DMS79 treated with DMSO at 0.1 percent for 48 hours (cell line): ENCODE results near the gene IFNGR1.

Source experiments
- DNase-seq: peaks from one replicate; lab custom pipeline; 2025; lab: John Stamatoyannopoulos, UW

The IFNGR1 gene

DNA sequence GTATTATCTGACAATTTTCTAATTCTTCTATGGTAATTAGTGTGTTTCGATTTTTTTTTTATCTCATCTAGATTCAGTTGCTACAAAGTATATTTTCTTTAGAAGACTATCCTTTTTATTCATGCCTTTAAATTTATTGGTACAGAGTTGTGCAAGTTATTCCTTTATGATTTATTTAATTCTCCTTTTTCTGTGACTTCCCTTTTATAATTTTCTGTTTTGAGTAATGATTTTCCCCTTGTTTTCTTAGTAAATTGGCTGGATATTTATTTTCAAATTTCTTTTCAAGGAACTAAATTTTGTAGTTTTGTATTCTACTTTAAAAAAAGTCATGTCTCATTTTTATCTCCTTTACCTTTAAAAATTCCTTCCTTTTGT, 43.3 kb downstream of the IFNGR1 start:
- no peak for DNase-seq

DNA sequence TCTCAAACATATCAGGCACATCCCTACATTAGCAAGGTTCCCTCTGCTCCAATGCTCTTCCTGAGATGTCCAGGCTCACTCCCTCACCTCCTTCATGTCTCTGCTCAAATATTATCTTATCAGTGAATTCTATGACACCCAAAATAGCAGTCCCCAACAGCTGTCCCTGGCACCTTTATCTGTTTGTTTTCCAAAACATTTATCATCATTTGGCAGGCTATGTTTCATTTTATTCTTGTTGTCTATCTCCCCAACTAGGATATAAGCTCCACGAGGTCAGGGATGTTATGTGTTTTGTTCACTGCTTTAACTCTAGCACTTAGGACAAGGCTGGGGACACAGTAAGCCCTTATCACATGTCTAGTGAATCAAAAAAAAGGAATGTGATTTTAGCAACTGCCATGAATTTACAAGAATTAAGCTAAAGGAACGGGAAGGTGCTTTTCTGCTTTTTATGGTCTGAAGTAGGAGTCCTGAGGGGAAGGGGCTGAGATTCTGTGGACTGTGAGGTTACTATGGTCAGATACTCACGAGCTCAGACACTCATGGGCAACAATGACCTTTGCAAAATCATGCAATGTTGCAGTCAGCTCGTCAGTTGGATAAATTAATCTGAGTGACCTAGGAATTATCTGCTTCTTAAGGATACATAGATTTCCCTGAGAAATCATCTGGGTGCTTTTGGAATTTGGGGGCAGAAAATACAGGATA, 43.9 kb downstream of the IFNGR1 start:
- no peak for DNase-seq

DNA sequence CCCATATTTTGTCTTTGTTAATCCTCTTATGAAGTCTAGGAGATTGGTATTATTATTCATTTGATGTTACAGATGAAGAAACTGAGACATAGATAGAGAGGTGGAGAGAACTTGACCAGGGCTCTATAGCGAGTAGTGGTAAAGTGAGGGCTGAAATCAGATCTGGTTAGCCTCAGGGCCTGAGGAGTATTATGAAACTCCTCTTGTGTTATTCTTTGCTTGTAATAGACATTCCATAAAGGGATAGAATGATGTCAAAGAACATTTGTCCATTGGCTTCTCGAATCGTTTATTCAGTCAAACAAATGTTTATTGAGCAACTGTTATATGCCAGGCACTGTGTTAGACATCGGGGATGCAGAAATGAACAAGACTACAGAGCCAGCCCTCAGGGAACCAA, 45.7 kb downstream of the IFNGR1 start, which contains the start of gene IL22RA2:
Gene IL22RA2 (minus strand): TSS at position 144 of the 400 bp plus-strand sequence. CDS start 11,895 bp downstream, outside the sequence.
- no peak for DNase-seq

DNA sequence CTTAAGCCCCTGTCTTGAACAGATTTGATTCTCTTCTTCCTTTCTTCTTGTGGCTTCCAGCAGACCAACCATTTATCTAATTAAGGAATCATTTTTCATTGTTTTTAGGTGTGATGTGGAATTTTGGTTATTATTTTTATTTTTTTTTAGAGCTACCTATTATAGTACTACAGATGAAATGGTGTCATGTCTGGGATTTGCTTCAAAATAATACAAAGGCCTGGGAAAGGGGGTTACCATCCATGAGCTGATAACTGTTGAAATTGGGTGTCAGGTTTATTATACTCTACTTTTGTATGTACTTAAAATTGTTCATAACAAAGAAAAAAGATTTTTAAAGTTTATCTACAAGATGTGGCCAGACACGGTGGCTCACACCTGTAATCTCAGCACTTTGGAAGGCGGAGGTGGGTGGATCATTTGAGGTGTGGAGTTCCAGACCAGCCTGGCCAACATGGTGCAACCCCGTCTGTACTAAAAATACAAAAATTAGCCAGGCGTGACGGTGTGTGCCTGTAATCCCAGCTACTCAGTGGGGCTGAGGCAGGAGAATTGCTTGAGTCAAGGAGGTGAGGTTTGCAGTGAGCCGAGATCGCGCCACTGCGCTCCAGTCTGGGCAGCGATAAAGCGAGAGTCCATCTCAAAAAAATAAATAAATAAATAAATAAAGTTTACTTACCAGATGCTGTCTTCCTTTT, 46.3 kb downstream of the IFNGR1 start:
- DNase-seq = no peak

DNA sequence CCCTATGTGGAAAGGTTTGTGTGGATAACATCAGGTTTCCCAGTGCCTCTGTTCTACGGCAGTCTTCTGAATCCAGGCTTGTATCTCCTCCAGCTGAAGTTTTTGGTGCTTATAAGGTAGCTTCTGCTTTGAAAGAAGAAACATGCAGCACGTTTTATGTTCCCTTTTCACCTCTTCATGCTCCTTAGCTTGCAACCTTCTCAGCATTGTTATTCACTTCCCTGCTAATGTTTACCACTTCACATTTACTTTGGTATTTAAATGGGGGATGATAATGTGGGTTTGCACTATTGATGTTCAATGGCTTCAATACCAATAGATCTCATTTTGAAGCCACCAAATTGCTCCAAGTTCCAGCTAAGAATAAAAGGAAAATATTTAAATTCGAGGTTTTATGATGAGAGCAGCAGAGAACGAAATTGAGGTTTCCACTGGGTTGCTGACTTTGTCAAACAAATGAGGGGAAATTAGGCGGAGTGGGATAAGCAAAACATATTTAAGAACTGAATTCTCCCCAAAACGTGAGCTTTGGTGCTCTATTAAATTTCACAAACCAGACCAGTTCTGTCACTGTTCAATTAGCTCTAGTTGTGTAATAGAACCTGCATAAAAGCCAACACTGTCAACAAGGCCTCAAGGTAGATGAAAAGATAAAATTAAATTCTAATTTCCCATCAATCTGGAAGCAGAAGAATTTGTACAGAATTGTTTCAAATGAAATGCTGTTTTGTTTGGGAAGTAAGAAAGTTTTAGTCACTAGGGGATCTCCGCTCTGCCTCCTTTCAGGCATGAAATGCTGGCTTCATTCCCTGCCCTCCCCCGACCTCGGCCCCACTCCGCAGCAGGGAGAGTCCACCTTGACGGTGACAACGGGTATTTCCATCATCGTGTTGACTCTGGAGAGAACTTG, 47.1 kb downstream of the IFNGR1 start:
- no peak for DNase-seq

DNA sequence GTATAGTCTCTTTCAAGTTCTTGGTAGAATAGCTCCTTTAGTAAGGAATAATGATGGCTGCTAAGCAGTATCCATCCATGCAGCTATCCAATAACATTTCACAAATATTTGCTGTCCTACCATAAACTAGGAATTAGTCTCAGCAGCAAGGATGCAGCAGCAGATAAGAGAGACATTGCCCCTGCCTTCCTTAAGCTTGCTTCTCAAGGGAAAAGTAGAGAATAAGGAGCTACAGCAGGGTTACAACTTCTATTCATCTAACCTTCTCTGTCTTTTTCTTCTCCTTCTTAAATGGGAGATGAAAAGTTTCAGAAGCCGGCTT, 48.2 kb downstream of the IFNGR1 start:
- DNase-seq = no peak

DNA sequence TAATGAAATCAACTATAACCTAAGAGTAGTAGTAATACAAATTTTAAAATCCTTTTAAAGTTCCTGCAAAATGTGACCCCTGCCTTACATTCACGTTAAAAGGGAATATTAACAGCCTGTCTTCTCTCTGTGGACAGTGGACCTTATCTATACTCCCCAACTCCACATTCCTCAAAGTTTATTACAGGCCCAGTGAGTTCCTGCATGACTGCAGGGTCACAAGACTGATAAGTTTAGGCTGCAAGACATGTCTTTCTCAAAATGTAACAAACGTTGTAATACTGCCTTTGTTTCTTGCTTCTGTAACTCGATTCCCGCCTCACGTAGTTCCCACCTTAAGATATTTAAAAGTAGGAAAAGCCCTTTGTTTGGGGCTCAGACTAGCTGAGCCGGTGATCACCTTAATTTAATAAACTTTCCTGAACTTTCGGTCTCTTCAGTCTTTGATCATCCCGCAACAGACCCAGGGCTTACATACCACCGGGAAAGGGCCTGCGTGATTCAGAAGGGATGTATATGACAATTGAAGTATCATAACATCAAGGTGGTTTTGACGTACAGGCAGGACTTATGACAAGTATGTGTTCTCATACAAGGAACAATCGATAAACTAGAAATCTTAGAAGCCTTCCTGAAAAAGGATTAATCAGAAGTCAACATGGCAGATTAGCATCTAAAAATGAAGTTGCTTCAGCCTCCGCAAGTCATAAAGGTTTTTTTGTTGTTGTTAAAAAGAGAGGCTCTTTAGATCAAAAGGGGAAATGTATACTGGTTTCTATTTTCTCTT, 48.7 kb downstream of the IFNGR1 start:
- no peak for DNase-seq

DNA sequence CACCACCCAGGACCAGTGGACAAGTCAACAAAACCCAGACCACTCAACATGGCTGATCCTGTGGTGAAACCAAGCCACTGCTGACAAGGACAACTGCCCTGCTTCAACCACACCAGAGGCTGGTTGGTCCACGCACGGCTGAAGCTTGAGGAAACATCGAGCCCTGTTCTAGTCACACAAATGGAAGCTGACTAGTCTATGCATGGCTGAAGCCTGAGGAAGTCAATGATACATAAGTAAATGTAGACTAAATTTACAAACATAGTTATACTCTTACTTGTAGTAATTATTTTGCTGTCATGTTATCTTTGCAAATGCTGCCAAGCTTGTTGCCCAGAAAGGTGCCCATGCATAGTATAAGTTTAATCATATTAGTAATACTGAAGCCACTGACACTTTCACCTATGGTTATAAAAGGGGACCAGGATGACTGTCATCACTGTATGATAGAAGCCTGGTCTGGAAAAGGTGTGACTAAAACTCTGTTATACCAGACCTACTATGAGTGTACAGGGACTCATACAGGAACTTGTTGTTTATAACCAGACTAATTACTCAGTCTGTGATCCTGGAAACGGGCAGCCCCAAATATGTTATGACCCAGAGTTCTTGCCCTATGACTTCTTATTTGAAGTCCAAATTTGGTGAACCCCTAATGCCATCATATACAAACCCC, 51.3 kb downstream of the IFNGR1 start:
- no peak for DNase-seq

DNA sequence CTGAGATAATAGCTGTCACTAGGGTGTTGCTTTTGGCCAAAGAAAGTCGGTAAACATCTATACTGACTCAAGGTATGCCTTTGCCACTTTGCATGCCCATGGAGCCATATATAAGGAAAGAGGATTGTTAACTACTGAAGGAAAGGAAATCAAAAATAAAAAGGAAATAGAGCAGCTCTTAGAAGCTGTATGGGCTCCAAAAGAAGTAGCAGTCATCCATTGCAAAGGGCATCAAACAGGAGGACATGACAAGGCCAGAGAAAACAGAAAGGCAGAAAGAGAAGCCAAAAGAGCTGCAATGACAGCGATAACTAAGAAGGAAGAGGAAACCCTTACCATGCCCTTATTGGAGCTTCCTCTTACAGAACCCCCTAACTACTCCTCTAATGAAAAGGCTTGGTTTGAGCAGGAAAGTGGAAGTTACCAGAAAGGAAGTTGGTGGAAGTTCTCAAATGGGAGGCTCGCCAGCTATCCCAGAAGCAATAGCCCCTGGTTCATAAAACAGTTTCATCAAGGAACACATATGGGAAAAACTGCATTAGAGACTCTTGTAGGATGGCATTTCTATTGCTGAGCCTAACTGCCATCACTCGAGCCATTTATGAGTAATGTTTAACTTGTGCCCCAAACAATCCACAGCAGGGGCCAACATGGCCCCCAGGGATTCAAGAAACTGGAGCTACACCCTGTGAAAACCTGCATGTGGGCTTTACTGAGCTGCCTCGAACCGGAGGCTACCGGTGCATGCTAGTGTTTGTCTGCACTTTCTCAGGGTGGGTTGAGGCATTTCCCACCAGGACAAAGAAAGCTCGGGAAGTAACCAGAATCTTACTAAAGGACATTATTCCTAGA, 52.7 kb downstream of the IFNGR1 start:
- no peak for DNase-seq

DNA sequence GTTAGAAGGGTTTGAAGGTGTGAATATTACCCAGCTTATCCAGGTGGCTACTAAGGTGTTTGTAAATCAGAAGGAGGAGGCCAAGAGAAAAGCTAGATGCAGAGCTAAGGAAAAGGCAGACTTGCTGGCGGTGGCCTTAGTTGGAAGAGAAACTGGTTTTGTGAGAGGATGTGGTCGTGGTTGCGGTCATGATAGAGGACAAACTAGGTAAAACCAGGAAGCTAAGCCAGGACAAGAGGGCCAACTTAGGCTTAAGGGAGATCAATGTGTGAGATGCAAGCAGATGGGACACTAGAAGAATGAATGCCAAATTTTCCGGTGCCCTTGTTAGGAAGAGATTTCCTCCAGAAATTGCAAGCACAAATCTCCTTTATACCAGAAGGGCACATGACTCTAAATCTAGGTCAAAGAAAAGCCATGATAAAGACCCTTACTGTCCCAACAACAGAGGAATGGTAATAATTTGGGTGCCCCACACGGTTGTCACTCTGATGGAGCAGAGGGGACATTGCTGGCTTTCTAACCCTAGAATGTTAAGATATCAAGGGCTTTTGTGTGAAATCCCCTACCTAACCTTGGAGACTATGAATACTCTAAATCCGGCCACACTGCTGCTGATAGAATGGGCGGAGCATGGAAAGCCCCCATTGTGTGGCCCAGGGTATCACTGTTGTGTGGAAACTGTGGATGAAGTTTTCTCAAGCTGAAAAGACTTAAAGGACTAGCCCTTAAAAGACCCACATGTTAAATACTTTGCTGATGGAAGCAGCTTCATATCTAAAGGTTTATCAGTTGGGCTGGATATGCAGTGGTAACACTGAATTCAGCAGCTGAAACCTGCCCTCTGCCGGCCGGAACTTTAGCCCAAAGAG, 53.6 kb downstream of the IFNGR1 start:
- no peak for DNase-seq

DNA sequence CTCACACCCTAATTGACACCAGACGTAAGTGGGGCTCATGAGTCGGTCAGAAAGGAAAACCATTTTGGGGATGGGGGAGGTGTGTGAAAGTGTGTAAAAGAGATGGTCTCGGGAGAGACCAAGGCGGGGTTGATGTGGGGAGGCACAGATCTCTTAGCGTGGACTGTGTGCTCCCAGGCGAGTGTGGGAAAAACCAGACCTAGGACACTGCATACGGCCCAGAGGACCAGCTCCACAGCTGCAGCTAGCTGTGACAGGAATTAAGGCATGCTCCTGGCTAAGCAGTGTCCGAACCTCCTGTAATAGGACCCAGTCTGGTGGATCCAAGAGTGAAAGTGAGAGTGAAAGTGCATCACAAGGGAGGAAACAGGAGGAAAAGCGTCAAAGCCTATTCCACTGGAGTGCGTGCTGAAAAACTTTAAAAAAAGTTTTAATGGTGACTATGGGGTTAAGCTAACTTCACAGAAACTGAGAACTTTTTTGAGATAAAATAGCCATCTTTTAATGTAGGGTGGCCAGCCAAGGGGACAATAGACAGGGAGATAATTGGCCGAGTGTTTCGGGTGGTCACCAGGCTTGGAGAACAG, 55.4 kb downstream of the IFNGR1 start:
- no peak for DNase-seq

DNA sequence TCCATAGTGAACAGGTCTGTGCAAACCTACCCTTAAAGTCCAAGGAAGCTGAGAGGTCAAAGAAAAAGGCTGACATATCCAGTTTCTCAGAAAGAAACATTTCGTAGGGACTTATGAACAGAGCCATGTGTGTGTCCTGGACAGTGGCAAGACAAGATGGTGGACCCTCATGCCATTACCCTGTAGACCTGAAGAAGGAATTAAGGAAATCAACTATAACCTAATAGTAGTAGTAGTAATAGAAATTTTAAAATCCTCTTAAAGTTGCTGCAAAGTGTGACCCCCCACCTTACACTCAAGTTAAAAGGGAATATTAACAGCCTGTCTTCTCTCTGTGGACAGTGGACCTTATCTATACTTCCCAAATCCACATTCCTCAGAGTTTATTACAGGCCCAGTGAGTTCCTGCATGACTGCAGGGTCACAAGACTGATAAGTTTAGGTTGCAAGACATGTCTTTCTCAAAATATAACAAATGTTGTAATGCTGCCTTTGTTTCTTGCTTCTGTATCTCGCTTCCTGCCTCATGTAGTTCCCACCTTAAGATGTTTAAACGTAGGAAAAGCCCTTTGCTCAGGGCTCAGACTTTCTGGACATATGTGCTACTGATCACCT, 56.4 kb downstream of the IFNGR1 start:
- DNase-seq = no peak

DNA sequence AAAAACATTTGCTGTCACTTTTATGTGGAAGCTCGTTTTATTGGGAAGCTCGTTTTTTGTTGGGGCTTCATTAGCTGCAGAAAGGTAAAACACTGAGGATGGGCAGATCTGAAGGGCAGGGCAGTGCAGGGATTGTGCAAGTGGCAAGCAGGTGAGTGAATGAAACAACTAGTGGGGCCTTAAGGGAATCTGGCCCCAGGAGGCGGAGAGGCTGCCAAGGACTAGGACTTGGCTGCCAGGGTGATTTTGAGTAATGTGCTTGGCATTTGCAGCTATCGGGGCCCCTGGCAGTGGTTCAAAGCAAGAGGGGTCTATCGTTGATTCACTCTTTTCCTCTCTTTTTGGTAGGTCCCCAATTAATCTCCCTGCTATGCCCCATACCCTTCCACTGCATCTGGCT, 57.2 kb downstream of the IFNGR1 start:
- no peak for DNase-seq

DNA sequence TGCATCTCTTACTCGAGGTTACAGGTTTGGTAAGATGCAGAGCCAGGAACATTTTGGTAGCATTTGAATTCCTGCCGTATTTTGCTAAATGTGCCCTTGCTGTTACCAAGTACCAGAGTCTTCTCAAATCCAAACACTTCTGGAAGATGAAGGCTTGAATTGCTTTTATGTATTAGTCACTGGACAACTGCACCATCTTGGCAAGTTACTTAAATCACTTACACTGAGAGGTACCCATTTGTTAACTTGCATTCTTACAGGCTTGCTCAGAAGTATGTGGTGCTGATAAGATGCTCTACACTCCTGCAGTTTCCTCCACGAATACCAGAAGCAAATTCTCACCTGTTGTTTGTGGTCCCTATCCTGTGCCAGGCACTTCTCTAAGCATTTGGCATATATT, 58.4 kb downstream of the IFNGR1 start:
- no peak for DNase-seq

DNA sequence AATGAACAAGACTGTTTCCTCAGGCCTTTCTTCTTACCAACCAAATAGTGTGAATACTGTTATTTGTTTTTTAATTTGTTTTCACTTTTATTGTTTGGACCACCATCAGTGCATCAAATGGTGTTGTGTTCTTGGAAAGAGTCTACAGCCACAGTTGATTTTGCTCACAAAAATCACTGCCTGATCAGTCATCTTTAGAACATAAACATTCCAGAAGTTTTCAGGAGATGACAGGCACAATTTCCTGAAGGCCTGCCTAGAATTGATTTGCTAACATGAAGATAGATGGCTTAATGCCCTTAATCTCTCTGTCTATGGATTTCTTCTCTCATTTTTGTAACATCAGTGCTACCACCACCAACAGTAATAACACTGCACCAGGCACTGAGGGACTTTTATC, 59.3 kb downstream of the IFNGR1 start:
- no peak for DNase-seq

DNA sequence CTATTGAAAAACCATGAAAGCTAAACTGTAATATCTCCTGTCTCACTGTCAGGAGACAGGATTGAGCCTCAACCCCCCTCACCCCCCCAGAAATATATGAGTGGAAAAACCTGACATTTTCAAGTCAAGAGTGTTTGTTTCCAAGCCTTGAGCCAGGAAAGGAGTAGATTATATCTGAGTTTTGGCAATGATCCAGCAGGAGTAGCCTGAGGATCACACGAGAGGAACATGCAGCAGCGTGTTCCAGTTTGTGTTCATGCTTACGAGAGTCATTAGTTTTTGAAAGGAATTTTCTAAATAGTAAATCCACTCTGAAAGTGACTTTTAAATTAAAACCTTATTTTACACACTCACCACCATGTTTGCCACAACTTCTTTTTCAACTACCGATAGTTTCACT, 61.6 kb downstream of the IFNGR1 start:
- peak; percentile 80 for DNase-seq

DNA sequence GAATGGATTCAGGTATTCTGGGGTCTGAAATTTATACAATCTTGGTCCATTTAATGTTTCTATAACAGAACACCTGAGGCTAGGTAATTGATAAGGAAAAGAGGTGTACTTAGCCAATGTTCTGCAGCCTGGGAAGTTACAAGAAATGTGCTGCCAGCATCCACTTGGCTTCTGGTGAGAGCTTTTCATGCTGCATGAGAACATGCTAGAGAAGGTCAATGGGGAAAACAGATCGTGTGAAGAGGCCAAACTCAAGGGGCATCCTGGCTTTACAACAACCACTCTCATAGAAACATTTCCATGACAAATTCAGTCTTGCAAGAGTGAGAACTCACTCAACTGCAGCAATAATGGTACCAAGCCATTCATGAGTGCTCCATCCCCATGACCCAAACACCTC, 62.5 kb downstream of the IFNGR1 start:
- DNase-seq = peak; percentile 96

DNA sequence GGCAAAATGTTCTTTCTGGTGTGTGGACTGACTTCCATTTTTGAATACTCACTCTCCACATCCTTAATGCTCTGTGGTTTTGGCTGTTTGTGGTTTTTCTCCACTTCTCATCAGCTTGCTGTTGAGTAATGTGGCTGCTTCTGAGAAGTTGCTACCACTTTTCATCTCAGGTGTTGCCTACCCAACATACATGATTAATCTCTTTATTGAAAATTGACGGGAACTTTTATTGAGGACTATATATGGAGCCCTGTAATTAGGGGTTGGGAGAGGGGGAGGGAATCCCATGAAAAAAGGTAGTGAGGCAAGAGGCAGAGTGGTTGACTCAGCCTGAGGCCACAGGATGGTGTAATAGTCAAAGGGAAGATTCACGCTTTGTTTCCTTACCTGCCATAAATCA, 63.4 kb downstream of the IFNGR1 start:
- DNase-seq = peak; percentile 41

DNA sequence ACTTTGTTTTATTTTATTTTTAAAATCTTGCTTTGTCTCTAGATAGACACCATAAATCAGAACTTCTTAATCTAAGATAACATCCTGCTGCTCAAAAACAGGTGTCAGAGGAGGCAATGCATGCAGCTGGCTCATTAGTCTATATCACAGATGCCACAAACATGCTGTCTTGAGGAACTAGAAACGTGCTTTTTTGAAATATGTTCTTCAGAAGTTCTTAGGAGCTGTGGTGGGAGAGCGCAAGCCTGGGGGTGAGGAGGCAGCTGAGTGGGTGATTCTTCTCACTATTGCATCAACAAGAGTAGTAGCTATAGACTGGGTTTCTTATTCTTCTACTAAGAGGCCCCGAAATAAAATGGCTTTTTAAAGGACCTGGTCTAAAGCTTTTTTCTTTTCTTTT, 69.1 kb downstream of the IFNGR1 start:
- DNase-seq = no peak
